Measurements from ENCODE around the gene KBTBD4.
"Not testable (repeated sequence)": the region's sequence is repeated elsewhere in the genome, so short reads cannot be mapped to it uniquely, and the experiment has no call there.

The KBTBD4 gene

DNA sequence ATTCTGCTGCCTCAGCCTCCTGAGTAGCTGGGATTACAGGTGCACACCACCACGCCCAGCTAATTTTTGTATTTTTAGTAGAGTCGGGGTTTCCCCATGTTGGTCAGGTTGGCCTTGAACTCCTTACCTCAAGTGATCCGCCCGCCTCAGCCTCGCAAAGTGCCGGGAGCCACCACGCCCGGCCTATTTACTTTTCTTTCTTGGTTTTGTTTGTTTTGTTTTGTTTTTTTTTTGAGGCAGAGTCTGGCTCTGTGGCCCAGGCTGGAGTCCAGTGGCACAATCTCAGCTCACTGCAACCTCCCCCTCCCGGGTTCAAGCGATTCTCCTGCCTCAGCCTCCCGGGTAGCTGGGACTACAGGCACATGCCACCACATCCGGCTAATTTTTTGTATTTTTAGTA lies 21.8 kb downstream of the KBTBD4 start:
- DNase-seq: not testable (repeated sequence)

DNA sequence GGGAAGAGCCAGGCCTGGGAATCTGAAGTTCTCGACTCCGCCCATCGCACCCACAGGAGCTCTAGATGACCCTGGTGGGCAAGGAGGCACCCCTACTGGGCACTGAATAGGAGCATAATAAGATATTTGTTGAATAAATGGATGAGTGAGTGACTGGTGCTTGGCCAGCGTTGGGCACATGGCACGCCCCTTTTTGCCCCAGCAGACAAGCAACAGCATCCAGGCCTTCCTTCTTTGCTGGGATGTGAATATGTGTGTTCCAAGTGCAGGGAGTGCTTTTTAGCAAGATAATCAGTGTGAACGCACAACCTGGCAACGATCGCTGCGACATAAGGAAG lies 25.4 kb downstream of the KBTBD4 start:
- DNase-seq: no peak

DNA sequence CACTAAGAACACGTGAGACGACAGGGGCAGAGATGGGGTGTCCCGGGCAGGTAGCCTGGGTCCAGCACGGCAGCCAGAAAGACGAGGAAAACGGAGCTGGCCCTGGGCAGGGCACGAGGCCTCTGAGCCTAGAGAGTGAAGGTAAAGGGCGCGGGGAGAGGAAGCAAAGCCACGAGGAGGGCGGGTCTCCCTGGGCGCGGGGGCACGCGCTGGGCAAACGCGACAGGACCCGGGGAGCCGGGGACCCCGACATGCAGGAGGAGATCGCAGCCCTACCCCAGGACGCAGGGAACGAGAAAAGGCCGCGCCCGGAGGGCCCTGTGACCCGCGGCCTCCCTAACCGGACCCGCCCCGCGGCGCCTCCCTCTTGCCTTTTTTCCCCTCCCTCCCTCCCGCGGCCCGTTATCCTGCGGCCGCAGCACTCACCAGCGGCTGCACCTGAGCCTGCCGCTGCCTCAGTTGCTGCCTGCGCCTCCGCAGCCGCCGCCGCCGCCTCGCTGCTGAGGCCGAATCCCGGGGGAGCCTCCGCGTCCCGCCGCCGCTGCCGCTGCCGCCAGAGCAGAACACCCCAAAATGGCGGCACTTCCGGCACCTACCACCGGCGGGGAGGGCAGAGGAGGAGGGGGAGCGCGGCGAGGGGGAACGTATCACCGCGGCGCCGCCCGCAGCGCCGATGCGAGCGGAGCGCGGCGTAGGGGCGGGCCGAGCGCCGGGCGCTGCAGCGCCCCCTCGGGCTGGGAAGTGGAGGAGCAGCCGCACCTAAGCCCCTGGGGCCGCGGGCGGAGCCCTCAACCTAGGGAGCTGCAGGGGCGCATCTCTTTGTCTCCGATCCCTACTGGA lies 26.0 kb downstream of the KBTBD4 start, which contains the start of gene CELF1:
Gene CELF1 (minus strand): TSS at position 567 of the 840 bp plus-strand sequence. CDS start 53,609 bp downstream, outside the sequence.
- peak; percentile 92 for DNase-seq

DNA sequence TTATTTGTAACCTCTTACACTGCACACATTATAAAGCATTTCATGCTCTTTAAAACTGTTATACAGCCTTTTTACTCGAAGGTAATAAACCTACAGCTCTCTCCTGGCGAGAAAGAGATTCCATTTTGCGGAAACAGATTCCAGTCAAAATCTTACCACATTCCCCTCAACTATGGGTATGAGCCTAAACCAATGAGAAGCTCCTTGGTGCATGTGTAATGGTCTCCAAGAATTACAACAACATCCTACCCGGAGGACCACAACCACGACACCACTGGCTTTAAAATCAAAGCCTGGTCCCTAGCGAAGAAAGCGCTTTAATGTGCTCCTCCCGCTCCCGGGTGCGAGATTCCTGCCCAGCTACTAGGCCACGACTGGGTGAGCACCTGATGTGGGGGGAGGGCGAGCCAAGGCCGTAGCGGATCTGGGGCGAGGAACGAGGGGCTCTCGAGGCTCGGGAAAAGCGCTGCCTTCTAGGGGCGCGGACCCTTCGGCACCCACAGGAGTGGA lies 26.7 kb downstream of the KBTBD4 start:
- no peak for DNase-seq

DNA sequence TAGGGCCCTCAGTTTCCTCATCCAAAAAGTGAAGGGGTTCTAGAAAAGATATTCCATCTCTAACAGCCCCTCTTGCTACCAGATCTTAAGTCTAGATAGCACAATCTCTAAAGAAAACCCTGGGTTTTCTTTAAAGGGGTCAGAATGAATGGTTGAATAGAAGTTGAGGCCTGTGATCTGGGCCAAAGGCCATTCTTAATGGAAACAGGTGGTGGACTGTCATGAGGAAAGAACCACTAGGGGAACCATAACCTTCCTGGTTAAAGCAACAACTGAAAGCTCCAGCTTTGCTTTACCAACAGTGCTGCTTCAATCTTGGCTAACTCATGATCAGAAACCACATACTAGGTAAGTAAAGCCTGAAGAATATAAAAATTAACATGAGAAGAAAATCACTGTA lies 27.7 kb downstream of the KBTBD4 start:
- no peak for DNase-seq

DNA sequence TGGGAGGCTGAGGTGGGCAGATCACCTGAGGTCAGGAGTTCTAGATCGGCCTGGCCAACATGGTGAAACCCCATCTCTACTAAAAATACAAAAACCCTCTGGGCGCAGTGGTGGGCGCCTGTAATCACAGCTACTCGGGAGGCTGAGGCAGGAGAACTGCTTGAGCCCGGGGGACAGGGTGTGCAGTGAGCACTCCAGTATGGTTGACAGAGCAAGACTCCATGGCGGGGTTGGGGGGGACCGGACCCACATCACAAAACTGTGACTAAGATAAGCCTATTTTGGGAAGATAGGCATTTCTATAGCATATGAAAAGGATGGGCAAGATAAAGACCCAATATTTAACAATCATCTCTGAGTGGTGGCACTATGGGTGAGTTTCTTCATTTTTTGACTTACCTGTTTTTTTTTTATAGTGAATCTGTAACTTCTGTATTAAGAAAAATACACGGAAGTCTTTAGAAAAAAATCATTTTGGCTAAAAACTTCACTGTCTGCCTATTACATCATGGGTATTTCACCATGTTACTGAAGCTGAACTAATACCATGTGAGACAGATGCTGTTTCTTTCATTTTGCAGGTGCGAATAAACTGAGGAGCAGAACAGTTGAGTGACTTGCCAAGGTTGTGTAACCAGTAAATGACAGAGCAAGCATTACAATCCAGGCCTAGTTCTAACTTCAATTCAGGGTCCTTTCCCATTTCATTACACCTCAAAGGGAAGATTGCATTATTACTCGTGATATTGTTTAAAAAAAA lies 28.3 kb downstream of the KBTBD4 start:
- no peak for DNase-seq

DNA sequence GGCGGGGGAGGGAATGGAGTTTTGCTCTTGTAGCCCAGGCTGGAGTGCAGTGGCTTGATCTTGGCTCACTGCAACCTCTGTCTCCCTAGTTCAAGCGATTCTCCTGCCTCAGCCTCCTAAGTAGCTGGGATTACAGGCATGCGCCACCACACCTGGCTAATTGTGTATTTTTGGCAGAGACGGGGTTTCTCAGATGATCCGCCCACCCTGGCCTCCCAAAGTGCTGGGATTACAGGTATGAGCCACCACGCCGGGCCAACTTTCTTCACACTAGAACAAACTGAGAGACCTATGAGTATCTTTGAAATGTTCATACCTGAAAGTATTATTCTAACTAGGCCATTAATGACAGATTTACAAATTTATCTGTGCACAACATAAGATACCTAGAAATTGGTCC lies 32.5 kb downstream of the KBTBD4 start:
- DNase-seq: not testable (repeated sequence)

DNA sequence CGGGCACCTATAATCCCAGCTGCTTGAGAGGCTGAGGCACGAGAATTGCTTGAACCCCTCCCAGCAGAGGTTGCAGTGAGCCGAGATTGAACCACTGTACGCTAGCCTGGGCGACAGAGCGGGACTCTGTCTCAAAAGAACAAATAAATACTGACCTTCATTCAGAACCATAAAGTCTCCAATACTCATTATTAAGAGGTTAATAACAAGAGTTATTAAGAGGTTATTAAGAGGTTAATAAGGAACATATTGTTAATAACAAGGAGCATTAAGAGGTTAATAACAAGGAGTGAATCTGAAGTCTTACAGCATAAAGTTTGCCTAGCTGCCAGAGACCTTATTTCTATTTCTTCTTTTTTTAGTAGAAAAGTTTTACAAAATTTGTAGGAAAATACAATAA lies 33.5 kb downstream of the KBTBD4 start:
- no peak for DNase-seq

DNA sequence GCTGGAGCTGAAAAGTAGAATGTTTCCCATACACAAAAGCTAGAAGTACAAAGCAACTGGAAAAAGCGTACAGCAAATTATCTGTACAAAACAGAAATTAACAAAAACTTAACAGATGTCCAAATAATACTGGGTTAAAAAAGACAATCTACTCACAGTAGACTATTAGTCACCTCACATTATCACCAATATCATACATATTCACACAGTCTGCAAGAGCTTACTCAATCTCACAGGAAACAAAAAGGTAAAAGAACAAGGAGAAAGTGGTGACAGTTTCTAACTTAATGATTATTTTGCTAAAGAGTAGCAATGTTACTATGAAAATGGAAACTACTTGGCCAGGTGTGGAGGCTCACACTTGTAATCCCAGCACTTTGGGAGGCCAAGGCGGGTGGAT lies 37.7 kb downstream of the KBTBD4 start:
- DNase-seq: no peak

DNA sequence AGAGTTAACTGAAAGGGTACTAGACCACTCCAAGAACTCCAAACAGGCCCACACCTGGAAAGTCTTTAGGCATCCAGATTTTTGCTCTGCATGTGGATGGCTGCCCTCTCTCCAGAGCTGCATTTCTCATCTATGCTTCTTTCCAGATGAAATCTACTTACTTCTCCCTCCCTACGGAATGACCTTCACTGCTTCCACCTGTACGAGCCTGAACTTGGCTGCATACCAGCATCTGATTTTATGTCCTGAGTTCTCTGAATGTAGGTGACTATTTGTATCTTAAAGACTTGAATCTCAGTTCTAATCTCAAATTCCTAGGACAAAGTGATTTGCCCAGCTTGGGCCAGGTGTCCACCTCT lies 39.1 kb downstream of the KBTBD4 start:
- no peak for DNase-seq

DNA sequence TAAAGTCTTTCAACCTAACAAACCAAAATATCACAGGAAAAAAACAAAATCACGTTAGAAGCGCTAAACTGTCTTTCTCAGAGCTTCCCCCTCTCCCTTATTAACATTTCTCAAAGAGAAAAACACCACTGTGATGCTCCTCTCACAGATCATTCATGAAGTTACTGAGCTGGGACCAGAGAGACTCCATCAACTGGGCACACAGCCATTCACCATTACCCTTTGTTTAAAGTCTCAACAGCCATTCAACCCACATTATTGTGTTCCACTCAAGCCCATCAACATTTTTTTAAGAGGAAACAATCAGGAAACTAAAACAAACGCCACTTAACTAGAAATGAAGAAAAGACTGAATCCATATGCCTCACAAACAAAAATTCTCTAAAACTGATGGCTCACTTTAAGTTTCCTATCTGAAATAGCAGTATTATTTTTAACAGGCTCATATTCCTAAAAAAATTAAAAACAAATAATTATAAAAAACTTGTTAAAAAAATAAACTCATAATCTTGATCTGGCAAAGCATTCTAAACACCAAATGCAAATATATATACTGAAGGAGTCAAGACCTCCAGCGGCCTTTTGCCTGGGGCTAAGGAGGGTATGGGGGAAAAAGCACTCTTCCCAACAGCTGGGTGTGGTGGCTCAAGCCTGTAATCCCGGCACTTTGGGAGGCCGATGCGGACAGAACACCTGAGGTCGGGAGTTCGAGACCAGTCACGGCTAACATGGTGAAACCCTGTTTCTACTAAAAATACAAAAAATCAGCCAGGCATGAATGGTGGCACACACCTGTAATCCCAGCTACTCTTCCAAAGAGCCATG lies 39.8 kb downstream of the KBTBD4 start:
- peak; percentile 73 for DNase-seq

DNA sequence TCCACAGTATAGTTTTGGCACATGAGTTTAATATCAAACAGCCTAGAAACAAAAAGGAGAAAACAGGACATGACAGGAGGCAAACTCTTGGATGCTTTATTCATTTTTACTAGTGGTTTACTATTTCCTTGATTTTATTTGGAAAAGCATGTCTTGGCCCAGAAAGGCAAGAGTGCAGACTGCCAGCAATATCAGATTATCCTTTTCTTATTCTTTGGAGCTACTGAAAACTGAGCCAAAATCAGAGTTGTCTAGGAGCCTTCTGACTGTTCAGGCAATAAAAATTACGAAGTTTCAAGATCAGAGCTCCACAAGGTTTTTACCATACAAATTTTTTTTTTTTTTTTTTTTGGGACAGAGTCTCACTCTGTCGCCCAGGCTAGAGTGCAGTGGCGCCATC lies 41.9 kb downstream of the KBTBD4 start:
- DNase-seq: no peak

DNA sequence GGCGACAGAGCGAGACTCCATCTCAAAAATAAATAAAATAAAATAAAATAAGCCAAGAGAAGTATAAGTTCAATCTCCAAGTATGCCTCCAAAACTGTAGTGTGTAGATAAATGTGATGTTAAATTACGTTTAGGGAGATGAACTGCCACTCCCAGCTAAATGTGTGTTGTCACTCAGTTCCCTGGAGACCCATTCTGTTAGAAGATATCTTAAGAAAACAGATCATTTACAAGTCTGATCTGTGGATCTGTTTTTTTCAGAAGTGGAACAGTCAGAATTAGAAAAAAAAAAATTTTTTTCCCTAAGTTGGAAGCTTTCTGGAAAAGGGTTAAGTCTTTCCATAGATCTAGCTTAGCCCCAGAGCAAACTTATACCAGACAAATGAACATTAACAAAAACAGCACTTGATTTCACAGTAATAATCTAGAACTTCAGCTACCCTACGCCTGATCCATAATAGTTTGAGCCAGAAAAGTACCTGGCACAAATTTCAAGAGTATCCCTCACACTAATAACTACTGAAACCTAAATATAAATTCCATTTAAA lies 44.0 kb downstream of the KBTBD4 start:
- no peak for DNase-seq

DNA sequence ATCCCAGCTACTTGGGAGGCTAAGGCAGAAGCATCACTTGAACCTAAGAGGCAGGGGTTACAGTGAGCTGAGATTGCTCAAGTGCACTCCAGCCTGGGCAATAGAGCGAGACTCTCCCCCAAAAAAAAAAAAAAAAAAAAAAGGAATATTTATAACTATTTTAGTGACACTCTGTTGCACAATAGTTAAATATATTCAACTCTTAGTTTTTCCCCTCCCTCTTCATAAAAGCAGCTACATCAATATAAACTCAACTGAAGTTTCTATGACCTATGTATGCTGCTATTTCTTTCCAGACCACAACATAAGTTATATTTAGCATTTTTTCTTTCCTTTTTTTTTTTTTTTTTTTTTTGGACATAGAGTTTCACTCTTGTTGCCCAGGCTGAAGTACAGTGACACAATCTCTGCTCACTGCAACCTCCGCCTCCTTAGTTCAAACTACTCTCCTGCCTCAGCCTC lies 45.0 kb downstream of the KBTBD4 start:
- DNase-seq: no peak

DNA sequence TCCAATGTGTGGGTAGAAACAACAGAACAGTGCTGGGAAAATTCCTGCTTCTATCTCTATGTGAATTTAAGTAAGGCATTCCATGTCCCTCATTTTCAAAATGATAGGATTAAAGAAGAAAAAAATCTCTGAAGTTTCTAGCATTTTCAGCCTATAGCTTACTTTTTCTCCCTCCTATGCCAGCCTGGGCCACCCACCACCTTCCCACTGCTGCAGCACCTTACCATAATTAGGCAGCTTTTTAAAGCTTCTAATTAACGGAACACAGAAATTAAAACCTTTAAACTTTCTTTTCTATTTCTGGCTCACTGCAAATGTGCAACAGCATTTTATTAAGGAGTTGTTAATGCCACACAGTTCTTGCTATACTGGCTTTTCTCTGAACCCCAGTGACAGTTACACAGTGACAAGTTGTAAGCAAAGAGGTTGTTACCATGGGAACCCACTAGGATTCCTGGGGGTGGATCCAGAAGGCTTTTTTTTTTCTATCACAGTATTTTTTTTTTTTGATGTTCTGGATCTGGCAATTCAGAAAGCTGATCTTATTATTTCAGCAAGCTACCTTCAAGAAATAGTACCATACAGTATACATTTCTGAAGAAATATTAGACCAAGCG lies 46.1 kb downstream of the KBTBD4 start:
- no peak for DNase-seq

DNA sequence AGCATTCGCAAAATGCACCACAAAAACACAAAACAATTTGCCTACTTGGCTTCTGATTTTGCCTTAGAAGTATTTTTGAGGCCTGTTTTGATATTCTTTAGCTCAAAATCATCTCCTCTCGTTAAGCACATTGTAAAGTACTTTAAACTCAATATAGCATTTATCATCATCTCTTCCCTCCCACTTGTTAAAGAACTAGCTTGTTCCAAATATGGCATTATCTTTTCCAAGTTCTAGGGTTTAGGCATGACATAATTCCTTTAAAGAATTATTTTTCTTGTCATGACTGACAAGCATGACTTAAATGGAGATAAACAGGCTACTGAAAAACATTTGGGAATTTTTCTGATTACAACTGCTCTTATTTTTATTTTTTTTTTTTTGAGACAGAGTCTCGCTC lies 47.1 kb downstream of the KBTBD4 start:
- DNase-seq: no peak

DNA sequence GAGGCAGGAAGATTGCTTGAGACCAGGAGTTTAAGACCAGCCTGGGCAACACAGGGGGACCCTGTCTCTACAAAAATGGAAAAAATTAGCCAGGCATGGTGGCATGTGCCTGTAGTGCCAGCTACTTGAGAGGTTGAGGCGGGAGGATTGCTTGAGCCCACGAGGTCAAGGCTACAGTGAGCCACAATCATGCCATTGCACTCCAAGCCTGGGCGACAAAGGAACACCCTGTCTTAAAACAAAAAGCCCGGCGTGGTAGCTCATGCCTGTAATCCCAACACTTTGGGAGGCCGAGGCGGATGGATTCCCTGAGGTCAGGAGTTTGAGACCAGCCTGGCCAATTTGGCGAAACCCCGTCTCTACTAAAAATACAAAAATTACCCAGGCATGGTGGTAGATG lies 48.0 kb downstream of the KBTBD4 start:
- not testable (repeated sequence) for DNase-seq

DNA sequence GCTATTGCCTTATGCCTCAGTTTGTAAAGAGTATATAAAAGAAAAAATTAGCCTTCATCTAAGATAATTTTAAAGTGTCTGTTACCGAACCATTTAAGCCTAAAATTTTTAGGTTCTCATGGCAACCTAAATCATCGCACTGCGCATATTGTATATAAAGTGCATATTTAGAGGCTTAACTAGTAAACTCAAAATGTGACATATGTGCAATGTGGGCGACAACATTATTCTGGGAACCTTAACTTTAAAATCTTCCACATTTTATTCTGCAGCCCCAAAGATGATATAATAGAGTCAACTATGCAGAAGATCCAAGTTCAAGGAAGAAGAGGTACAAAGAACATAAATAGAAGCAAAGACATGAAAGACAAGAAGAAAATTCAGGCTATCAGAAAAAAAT lies 48.8 kb downstream of the KBTBD4 start:
- no peak for DNase-seq

DNA sequence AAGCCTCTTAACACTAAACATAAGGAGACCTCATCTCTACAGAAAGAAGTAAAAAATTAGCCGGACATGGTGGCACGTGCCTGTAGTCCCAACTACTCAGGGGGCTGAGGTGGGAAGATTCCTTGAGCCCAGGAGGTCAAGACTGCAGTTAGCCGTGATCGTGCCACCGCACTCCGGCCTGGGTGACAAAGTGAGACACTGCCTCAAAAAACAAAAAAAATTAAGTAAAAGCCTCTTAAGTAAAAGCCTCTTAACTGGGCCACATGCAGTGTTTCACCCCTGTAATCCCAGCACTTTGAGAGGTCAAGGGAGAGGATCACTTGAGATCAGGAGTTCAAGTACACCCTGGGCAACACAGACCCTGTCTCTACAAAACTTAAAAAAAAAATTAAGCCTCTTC lies 51.6 kb downstream of the KBTBD4 start:
- no peak for DNase-seq

DNA sequence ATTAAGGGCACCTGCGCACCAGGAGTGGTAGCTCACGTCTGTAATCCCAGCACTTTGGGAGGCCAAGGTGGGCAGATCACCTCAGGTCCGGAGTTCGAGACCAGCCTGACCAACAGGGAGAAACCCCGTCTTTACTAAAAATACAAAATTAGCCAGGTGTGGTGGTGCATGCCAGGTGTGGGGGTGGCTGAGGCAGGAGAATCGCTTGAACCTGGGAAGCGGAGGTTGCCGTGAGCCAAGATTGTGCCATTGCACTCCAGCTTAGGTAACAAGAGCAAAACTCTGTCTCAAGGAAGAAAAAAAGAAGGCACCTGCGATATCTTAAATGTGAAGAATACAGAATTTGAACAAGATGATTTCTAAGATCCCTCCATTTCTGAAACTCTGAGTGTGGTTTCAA lies 52.7 kb downstream of the KBTBD4 start:
- DNase-seq: not testable (repeated sequence)

DNA sequence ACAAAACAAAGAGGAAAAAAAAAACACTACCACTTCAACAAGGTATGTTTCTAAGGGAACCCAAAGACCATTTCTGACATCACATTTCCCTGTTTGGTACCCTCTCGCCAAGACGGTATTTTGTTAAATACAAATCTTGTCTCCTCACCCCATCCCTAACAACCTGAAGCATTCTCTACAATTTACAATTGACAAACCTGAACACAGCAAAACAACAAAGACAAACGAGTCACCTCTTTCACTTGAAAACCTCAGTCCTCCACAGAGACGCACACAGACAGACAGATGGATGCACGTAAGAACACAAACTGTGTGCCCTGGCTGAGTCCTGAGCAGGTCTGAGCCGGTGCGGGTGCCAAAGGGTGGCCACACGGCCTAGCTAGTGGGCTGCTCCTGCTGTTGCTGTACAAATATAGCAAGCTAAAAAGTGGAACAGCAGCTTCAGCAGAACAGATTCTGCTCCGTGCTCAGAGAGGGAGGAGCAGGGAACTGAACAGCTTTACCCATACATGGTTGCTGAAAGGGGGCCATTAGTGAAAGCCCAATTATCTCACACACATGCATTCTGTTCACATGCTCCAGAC lies 54.4 kb downstream of the KBTBD4 start:
- DNase-seq: no peak

Data from COR-L47 (cell line).